ENCODE measurements around the gene LMO3. TPM values are rescaled to one million over a fixed set of nuclear protein-coding genes. Genes with fewer than 3 reads are reported as not detected.

Gene LMO3
- total RNA-seq, 3 donors from 2014 or later = 3.6 to 131 (median 9.4) TPM

DNA sequence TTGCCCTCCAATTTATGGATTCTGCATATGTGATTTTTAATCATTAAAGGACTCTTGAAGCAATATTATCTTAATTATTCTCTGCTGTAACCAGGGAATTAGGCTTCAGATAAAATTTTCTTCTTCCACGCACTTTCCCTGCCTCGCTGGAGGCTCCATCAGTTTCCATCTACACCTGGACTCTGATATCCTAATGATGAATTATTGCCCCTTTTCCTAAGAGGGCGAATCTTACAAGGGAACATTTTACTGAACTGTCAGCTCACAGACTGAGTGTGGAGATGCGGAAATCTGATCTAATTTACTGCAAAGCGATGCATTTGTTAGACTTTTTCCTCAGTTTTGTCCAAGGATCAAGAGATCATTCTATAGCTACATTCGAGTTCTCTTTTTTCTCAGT is 43.0 kb downstream of the LMO3 start:
- DNase-seq (no peak), ATAC-seq (no peak)
- no peaks in the 10 kb centered on the region for H3K9me3 ChIP-seq
- H3K4me3 ChIP-seq = no peak overlapping the region
- TF ChIP-seq CTCF (IDR thresholded peaks at IDR 0.05) = no peak
- intact Hi-C loops (cut with DNase I, micrococcal nuclease) = no loop called here
- H3K4me1 ChIP-seq (ENCODE audit: low read depth) = no peaks in the 10 kb centered on the region
- H3K36me3 ChIP-seq (ENCODE audit: low read depth) = no peaks in the 10 kb centered on the region

DNA sequence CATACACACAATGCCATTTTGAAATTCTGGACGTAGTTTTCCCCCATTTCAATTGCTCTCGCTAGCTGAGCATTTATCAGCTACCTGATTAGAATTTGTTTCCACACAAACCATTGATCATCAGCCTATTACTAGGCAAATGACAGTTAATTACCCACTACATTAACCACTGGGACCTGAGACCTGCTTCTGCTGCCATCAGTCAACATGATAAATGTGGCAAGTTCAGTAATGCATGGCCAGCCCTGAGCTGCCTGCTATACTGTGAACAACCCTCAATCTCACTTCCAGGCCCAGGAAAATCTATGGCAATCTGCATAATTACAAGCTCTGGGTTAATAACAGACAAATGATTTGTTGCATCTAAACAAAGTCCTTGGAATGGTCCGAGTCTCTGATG is 43.5 kb downstream of the LMO3 start:
- Histone ChIP-seq H3K4me1 (ENCODE audit: low read depth) (no peaks in the 10 kb centered on the region), H3K36me3 (ENCODE audit: low read depth) (no peaks in the 10 kb centered on the region), H3K9me3 (no peaks in the 10 kb centered on the region), H3K4me3 (no peak overlapping the region)
- intact Hi-C loops (cut with DNase I, micrococcal nuclease) = no loop called here
- no peak for TF ChIP-seq CTCF (IDR thresholded peaks at IDR 0.05)
- DNase-seq (no peak), ATAC-seq (no peak)

- DNase-seq = no peak
- intact Hi-C loops (cut with DNase I, micrococcal nuclease) = no loop called here
- Histone ChIP-seq H3K4me1 (ENCODE audit: low read depth) (no peaks in the 10 kb centered on the region), H3K36me3 (ENCODE audit: low read depth) (no peaks in the 10 kb centered on the region), H3K9me3 (no peaks in the 10 kb centered on the region), H3K4me3 (no peak overlapping the region)
- no peak for TF ChIP-seq CTCF (IDR thresholded peaks at IDR 0.05)
- no peak for ATAC-seq
Measured at GRCh38 chr12:16560273-16560672, 45.7 kb downstream of the LMO3 start.

DNA sequence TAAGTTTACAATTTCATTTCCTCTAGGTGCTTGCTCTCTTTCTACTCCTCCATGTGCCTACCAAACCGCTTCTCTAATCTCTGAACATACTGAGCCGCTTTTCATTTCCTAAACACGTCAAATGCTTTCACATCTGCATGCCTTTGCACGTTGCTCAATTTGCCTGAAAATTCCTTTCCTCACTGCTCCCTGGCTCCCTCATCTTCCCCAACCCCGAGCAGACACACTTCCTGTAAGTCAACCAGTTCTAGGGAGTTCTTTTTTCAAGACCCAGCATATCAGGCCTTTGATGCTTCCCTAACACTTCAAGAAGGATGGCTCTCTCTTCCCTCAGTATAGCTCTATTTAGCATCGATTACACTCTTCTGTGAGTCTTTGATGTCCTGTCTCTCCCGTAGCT is 50.3 kb downstream of the LMO3 start:
- TF ChIP-seq CTCF (IDR thresholded peaks at IDR 0.05) = no peak
- DNase-seq (no peak), ATAC-seq (no peak)
- Histone ChIP-seq H3K4me3 (no peak overlapping the region), H3K9me3 (no peaks in the 10 kb centered on the region), H3K36me3 (ENCODE audit: low read depth) (no peaks in the 10 kb centered on the region), H3K4me1 (ENCODE audit: low read depth) (no peaks in the 10 kb centered on the region)
- intact Hi-C loops (cut with DNase I, micrococcal nuclease) = no loop called here

- intact Hi-C loops (cut with DNase I, micrococcal nuclease) = no loop called here
- H3K4me1 ChIP-seq (ENCODE audit: low read depth) = no peaks in the 10 kb centered on the region
- no peak overlapping the region for H3K4me3 ChIP-seq
- ATAC-seq (no peak), DNase-seq (no peak)
- TF ChIP-seq CTCF (IDR thresholded peaks at IDR 0.05) = no peak
- H3K9me3 ChIP-seq = no peaks in the 10 kb centered on the region
- H3K36me3 ChIP-seq (ENCODE audit: low read depth) = no peaks in the 10 kb centered on the region
Measured at GRCh38 chr12:16553457-16553856, 52.5 kb downstream of the LMO3 start.

GRCh38 chr12:16552301-16552700 is 53.7 kb downstream of the LMO3 start:
- H3K9me3 ChIP-seq = no peaks in the 10 kb centered on the region
- H3K4me3 ChIP-seq = no peak overlapping the region
- no peaks in the 10 kb centered on the region for H3K36me3 ChIP-seq (ENCODE audit: low read depth)
- no peak for TF ChIP-seq CTCF (IDR thresholded peaks at IDR 0.05)
- DNase-seq = no peak
- no peak for ATAC-seq
- no peaks in the 10 kb centered on the region for H3K4me1 ChIP-seq (ENCODE audit: low read depth)
- intact Hi-C loops (cut with DNase I, micrococcal nuclease) = no loop called here

Data from mucosa of descending colon (tissue), 3 donors.